ENCODE results near the gene KCP. TPM values are rescaled to one million over a fixed set of nuclear protein-coding genes. Genes with fewer than 3 reads are reported as not detected.
A peak's percentile ranks its signal among the peaks of the same experiment; 100 is the strongest.

KCP gene
- polyA plus RNA-seq, 3 donors = 0.11 to 0.16 TPM; not detected in 1

DNA sequence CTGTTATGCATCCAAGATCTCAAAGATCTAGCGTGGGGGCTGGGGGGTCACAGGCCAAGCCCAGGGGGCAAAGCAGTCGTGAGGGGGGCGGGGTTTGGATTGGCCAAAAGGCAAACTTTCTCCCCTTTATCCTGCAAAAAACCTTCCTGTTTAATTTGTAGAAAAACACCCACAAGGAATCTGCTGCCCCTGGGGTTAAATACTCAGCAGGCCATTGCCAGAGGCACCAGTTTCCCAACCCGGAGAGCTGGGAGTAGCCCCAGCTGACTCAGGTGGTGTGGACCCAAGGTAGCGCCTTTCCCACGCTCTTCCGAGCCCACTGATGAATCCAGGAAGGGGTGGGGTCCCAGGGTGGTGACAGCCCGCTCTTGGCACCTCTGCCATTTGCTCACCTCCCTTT lies 21.4 kb downstream of the KCP start:
- H3K4me3 Mint-ChIP-seq = peak overlapping the region in 1 of 2 donors; percentile 26
- Histone ChIP-seq H3K4me2 (replicated peaks; ENCODE audit: extremely low read depth, low read length, poor library complexity, severe bottlenecking) (no peak overlapping the region), H3K36me3 (replicated peaks in 1 of 2; ENCODE audit: control insufficient read depth in 1 of 2, insufficient read depth in 2 of 2, low read length in 2 of 2) (no peaks in the 10 kb centered on the region), H3K4me1 (ENCODE audit: control insufficient read depth in 1 of 2, insufficient read depth in 2 of 2, low read length in 2 of 2) (peaks cover 5 to 8% of the 10 kb centered on the region in 2 donors), H3K79me2 (ENCODE audit: insufficient read depth, low read length) (no peaks in the 10 kb centered on the region), H4K20me1 (ENCODE audit: insufficient read depth, low read length) (no peaks in the 10 kb centered on the region), H3K9ac (ENCODE audit: insufficient read depth, low read length, poor library complexity, severe bottlenecking) (no peak overlapping the region), H3K9me3 (replicated peaks in 1 of 2; ENCODE audit: control insufficient read depth in 1 of 2, insufficient read depth in 1 of 2, low read length in 2 of 2) (no peaks in the 10 kb centered on the region), H3K4me3 (replicated peaks in 1 of 3; ENCODE audit: low read depth in 2 of 3, low read length in 3 of 3) (no peak overlapping the region), H2AFZ (ENCODE audit: insufficient read depth, low read depth, low read length, poor library complexity, severe bottlenecking) (no peak overlapping the region), H3K27me3 (ENCODE audit: control insufficient read depth in 2 of 2, insufficient read depth in 2 of 2, low read length in 2 of 2) (peaks cover 11 to 36% of the 10 kb centered on the region in 2 donors), H3K27ac (ENCODE audit: low read depth in 1 of 2, low read length in 2 of 2) (no peak overlapping the region)
- no peaks in the 10 kb centered on the region for H3K4me1 Mint-ChIP-seq
- WGBS (ENCODE audit: insufficient coverage) = 94% methylated on average over 2 of the region's 8 CpGs
- DNase-seq = no peak
- peaks cover 0 to 5% (median 2%) of the 10 kb centered on the region in 7 donors for H3K9me3 Mint-ChIP-seq
- TF ChIP-seq, protein P1, sequence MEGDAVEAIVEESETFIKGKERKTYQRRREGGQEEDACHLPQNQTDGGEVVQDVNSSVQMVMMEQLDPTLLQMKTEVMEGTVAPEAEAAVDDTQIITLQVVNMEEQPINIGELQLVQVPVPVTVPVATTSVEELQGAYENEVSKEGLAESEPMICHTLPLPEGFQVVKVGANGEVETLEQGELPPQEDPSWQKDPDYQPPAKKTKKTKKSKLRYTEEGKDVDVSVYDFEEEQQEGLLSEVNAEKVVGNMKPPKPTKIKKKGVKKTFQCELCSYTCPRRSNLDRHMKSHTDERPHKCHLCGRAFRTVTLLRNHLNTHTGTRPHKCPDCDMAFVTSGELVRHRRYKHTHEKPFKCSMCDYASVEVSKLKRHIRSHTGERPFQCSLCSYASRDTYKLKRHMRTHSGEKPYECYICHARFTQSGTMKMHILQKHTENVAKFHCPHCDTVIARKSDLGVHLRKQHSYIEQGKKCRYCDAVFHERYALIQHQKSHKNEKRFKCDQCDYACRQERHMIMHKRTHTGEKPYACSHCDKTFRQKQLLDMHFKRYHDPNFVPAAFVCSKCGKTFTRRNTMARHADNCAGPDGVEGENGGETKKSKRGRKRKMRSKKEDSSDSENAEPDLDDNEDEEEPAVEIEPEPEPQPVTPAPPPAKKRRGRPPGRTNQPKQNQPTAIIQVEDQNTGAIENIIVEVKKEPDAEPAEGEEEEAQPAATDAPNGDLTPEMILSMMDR (IDR thresholded peaks at IDR 0.05) = no peak
- peaks cover 0 to 2% of the 10 kb centered on the region in 2 donors for H3K36me3 Mint-ChIP-seq
- intact Hi-C loops (cut with micrococcal nuclease) = loop anchor here in 1 of 2 donors (10.0 kb wide), 1 partner anchor 284 kb away; no protein-coding TSS in a partner anchor
- no peak overlapping the region for H3K27ac Mint-ChIP-seq
- H3K27me3 Mint-ChIP-seq (ENCODE audit: low read depth in 3 of 3) = peaks cover 22 to 40% (median 32%) of the 10 kb centered on the region in 3 donors

DNA sequence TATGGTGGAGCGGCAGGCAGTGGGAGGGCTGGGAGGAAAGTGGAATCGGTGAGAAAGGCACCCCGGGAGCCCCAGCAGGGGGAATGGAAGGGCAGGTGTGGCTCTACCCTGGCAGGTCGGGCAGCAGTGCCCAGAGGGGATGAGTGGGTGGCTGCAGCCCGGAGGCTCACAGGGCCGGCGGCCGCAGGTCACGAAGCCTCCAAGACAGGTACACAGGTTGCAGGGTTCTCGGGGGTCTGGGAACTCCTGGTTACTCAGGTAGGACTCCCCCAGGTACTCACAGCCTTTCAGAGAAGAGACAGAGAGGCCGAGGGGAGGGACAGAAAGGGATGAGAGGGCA lies 21.8 kb downstream of the KCP start:
- Mint-ChIP-seq H3K27me3 (ENCODE audit: low read depth in 3 of 3) (peaks cover 22 to 40% (median 32%) of the 10 kb centered on the region in 3 donors), H3K4me1 (peaks cover under 1% of the 10 kb centered on the region), H3K9me3 (peaks cover 0 to 5% (median 2%) of the 10 kb centered on the region in 7 donors), H3K36me3 (peaks cover 0 to 2% of the 10 kb centered on the region in 2 donors), H3K4me3 (no peak overlapping the region), H3K27ac (no peak overlapping the region)
- DNase-seq = no peak
- 93% methylated on average over 8 of the region's 11 CpGs for WGBS (ENCODE audit: insufficient coverage)
- no peaks in the 10 kb centered on the region for H3K9me3 ChIP-seq (replicated peaks in 1 of 2; ENCODE audit: control insufficient read depth in 1 of 2, insufficient read depth in 1 of 2, low read length in 2 of 2)
- no peak overlapping the region for H3K9ac ChIP-seq (ENCODE audit: insufficient read depth, low read length, poor library complexity, severe bottlenecking)
- TF ChIP-seq, protein P1 (IDR thresholded peaks at IDR 0.05) = no peak
- no peak overlapping the region for H2AFZ ChIP-seq (ENCODE audit: insufficient read depth, low read depth, low read length, poor library complexity, severe bottlenecking)
- peaks cover 5 to 8% of the 10 kb centered on the region in 2 donors for H3K4me1 ChIP-seq (ENCODE audit: control insufficient read depth in 1 of 2, insufficient read depth in 2 of 2, low read length in 2 of 2)
- H3K4me2 ChIP-seq (replicated peaks; ENCODE audit: extremely low read depth, low read length, poor library complexity, severe bottlenecking) = no peak overlapping the region
- peaks cover 11 to 36% of the 10 kb centered on the region in 2 donors for H3K27me3 ChIP-seq (ENCODE audit: control insufficient read depth in 2 of 2, insufficient read depth in 2 of 2, low read length in 2 of 2)
- intact Hi-C loops (cut with micrococcal nuclease) = loop anchor here in 1 of 2 donors (10.0 kb wide), 1 partner anchor 284 kb away; no protein-coding TSS in a partner anchor
- H3K27ac ChIP-seq (ENCODE audit: low read depth in 1 of 2, low read length in 2 of 2) = no peak overlapping the region
- H4K20me1 ChIP-seq (ENCODE audit: insufficient read depth, low read length) = no peaks in the 10 kb centered on the region
- H3K36me3 ChIP-seq (replicated peaks in 1 of 2; ENCODE audit: control insufficient read depth in 1 of 2, insufficient read depth in 2 of 2, low read length in 2 of 2) = no peaks in the 10 kb centered on the region
- no peaks in the 10 kb centered on the region for H3K79me2 ChIP-seq (ENCODE audit: insufficient read depth, low read length)
- no peak overlapping the region for H3K4me3 ChIP-seq (replicated peaks in 1 of 3; ENCODE audit: low read depth in 2 of 3, low read length in 3 of 3)

Data from CD14-positive monocyte (primary cell).